SKM-1 treated with dmso at 0.1 percent for 144 hours (cell line): ENCODE measurements around the gene C1QL2.

ENCODE experiments used
- DNase-seq: peaks from one replicate; lab custom pipeline; 2025; ENCODE audit not compliant: unreplicated experiment; lab: John Stamatoyannopoulos, UW

The C1QL2 gene

DNA sequence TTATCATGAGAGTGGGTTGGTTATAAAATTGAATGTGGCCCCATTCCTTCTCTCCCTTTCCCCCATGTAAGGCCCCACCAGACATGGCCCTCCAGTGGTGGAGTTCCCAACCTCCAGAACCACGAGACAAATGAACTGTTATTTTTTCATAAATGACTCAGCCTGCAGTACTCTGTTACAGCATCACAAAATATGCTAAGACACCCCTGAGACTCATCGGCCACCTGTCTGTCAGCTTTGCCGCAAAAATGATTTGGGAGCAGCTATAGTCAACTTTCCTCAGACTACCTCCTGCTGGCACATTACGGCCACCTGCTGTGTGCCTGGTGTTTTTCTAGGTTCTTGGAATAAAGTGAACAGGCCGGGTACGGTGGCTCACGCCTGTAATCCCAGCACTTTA is 21.4 kb upstream of the C1QL2 start:
- DNase-seq, result no peak

DNA sequence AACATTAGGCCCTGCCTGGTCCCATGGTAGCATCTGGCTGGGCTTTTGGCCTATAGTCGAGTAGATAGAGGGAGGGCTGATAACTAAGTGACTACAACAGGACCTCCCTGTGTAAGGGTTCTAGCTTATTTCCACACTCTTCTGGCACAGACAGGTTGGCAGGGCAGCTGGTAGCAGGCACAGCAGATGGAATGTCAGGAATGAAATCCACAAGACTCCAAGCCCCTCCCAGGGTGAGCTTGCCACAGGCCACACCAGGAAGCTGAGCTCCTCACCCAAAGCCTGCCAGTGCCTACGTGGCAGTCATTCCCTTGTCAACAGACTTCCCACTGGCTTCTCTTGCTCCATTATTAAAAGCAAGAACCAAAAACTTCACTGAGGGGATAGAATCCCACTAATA is 20.7 kb upstream of the C1QL2 start:
- no peak for DNase-seq

DNA sequence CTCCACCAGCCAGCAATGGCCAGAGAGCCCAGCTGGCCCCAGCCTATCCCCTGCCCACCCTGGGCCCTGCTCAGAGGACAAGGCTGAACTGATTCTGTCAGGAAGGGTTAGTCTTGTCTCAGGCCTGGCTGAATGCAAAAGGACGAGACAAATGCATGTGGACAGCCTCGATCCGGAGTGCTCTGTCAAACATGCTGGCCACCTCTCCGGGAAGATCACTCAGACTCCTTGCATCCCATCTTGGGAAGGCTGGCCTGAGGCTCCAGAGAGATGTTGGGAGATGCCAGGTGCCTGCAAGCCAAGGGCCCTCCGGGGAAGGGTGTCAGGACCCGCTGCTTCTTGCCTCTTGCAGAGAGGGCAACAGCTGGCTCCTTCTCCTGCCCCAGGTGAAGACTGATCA is 20.2 kb upstream of the C1QL2 start:
- DNase-seq, result no peak

DNA sequence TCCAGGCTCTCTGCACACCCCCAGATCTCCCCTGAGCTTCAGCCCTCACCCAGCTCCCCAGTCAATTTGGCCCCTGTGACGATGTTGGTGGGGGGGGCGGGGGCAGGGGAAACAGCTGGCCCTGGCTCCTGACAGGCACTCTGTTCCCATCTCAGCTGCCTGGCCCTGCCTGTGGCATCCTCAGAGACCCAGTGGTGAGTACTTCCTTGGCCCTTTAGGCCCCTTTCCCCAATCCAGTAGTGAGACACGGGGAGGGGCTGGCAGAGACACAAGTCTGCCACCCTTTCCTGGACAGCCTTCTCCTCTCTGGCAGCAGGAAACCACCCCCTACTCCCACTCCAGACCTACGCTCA is 19.3 kb upstream of the C1QL2 start:
- no peak for DNase-seq

DNA sequence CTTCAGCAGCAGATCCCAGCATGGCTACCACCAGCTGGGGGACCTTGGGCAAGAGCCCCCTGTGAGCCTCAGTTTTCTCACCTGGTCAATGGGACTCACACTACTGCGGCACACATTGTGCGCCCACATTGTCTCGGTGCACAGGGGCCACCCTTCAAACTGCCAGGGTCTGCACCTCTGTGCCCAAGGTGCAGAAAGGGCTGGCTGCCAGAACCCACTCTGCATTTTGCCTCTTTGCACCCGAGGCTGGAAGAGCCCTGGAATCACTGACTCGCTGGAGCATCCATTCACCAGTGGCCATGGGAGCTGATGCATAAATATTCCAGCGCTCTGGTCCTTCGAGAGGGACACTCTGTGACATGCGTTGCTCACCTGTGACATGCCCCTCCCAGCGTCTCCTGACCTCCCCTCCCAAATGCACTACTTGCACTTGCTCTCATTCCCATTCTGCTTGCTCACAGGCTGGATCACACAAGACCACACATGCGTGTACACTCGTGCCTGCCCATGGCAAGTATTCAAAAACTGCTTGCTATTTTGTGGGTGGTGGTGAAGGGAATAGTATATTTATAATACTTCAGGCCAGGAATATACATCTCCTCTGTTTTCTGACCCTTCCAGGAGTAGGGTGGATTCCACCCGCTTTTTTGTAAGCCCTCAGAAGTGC is 18.8 kb upstream of the C1QL2 start:
- DNase-seq, result no peak

DNA sequence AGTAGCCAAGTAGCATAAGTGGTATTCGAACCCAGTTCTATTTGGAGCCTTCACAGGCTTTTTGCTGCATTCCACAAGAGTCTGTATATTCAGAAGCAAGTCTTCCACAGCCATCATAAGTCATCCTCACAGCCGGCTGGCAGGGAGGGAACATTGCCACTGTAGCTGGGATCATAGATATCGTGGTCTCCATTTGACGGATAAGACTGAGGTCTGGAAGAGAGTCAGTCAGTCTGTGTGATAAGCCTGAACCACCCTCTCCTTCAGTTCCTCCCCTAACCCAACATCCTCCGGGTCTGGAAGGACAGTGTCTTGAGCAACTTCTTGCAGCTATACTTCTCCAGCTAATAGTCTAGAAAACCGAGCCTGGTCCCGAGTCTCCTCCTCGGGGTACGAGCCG is 17.0 kb upstream of the C1QL2 start:
- no peak for DNase-seq

DNA sequence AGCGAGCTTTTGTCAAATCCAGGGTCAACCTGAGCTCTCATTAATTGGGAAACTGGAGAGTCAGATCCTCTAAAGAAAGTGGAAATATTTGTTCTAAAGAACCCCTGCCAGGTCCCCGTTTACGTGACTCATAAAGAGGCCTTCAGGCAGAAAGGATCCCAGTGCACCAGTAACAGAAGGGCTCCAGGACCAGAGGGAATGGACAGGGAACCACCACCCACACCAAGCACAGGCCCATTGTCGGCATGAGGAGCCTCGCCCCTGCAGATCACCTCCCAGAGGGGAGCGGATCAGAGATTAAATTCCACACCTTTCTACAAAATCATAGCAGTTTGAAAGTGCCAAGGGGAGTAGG is 16.4 kb upstream of the C1QL2 start:
- no peak for DNase-seq

DNA sequence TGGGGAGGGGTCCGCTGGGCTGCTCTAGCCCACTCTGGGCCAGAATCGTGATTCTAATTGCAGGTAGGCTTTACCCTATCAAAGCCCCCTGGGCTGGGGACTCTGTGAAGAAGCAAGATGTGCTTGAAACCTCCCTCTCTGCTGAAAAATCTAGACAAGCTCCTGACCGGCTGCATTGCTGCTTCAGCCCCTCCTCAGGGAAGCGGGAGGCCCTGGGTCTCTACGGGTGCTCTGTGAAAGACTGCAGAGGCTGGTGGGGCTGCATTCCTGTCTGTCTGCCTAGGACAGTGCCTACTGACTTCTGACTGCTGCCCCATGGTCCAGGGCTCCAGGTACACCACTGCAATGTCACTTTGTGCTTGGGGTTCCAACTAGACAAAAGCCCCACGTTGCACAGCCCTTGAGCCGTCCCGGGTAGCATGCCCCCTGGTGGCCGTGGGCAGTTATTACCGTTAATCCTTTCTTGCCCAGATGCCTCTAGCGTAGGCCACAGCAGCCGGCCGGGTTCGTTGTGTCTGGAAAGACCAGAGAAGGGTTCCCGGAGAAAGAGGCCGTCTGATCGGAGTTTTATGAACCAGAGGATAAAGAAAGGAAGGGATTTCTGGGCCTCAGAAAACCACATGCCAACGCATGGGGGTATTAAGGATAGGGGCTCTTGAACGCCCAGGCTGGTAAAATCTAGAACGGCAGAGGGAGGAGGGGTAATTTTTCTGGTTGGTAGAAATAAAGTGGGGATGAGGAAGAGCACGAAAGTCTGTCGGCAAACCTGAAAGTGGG is 15.9 kb upstream of the C1QL2 start:
- DNase-seq, result peak; percentile 42

DNA sequence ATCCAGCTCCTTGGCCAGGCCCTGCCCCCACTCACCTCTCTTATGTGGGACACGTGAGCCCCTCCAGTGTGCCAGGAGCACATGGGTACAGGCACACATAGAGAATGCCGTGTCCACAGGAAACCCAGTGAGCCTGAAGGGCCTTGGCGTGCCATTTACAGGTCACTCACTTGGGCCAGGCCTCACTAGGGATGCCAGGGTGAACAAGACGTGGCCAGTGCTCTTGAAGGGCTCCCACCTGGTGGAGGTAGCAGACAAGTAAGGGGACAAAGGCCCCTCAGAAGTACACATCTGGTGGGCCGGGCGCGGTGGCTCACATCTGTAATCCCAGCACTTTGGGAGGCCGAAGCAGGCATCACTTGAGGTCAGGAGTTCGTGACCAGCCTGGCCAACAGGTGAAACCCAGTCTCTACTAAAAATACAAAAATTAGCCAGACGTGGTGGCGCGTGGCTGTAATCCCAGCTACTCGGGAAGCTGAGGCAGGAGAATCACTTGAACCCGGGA is 15.1 kb upstream of the C1QL2 start:
- no peak for DNase-seq

DNA sequence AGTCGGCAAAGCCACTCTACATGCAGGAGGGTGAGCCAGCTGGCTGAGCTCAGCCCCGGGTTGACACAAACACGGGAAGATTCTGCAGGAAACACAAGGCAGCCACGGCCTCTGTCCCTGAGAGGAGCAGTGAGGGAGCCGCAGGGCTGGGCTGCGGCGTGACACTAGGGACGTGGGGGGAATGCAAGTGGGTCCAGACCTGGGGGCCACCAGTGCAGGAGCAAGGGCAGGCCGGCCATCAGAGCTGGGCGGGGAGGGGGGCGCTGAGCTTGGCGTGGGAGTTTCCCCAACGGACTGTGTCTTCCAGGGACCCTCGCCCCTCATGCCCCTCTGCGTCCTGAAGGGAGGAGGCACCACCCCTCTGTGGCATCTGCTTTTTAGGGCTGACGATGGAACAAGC is 12.0 kb upstream of the C1QL2 start:
- no peak for DNase-seq

DNA sequence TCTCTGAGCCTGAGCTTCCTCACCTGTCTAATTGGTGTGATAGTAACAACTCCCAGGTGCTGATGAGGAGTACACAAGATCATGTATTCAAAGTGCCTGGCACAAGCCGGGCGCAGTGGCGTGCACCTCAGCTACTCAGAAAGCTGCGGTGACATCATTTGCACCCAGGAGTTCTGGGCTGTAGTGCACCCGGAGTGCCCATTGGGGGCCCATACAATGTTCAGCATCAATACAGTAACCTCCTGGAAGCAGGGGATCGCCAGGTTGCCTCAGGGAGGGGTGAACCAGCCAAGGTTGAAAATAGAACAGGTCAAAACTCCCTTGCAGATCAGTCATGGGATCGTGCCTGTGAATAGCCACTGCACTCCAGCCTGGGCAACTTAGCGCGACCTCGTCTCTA is 11.2 kb upstream of the C1QL2 start:
- no peak for DNase-seq

DNA sequence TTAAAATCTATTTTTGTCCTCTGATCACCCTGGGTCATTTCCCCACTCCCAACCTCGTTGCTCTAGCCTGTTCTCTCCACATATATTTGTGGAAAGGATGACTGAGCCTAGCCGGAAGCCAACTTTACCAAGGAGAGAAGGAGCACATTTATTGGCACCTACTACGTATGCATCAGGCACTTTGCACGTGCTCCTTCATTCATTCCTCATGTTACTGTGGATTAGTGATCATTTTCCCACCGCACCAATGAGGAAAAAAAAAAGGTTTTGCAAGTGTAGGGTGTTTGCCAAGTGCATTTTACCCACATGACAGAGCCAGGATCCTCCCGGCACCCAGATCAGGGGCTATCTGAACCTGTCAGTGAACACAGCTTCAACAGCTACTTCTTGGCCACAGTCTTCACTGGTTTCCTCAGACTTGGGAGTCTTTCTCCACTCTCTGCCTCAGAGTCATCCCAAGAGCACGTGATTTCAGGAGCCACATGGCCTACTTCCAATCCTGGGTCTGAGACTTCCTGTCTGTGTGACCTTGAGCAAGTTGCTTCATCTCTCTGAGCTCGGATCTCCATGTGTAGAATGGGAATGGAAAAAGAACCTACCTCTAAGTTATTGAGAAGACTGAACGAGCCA is 1.9 kb upstream of the C1QL2 start:
- DNase-seq, result no peak

DNA sequence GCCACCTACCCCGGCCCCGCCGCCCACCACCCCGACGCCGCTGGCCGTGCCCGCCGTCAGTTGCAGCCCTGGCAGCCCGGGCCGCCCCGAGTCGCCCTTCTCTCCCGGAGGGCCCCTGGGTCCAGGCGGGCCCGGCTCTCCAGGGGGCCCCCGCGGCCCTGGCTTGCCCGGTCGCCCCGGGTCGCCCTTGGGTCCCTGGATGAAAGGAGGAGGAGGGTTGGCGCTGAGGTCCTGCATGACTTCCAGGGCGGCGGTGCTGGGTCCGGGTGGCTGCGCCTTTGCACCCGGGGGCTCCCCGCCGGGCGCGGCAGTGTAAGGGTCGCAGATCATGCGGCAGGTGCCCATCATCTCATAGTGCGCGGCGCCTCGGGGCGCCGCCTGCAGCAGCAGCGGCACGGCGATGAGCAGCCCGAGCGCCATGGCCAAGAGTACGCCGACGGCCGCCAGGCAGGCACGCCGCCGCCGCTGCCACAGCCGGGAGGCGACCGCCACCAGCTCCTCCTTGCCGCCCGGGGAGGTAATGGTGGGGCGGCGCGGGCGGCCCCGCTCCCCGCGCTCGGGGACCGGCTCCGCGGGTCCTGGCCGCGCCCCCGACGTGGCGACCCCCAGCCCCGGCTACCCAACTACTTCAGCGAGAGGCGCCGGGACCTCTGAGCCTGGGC is 570 bp downstream of the C1QL2 start:
- no peak for DNase-seq

DNA sequence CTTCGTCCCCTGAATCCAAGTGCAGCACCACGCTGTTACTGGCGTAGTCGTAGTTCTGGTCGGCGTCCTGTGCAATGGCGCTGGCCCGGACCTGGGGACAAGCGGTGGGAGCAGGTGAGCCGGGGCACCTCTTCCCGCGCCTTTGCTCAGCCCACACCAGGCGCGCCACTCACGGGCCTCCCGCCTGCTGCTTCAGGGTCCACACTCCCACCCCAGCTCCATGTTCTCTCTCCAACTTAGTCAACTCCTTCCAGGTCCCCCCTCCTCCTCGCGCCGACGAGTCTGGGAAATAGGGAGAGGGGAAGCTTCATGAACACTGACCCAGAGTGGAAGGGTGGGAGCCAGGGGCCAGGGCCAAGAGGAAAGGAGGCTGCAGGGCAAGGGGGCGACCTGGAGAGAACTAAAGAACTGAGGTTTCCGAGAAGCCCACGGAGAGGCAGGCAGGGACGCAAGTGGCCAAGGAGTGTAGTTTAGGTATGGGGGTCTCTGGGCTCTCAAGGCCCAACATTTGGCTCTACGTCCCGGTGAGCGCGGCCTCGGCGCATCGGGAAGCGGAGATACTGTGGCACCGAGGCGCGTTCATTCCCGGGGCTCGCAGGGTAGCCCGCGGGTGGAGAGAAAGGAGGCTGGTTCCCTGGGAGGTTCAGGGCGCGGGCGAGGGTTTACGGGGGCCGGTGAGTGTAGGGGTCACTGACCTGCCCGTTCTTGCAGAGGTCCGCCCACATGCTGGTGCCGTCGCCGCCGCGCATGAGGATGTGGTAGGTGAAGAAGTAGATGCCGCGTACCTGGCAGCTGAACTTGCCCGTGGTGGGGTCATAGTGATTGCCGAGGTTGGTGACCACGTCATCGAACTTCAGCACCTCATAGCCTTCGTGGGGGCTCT is 1.4 kb downstream of the C1QL2 start:
- DNase-seq, result no peak

DNA sequence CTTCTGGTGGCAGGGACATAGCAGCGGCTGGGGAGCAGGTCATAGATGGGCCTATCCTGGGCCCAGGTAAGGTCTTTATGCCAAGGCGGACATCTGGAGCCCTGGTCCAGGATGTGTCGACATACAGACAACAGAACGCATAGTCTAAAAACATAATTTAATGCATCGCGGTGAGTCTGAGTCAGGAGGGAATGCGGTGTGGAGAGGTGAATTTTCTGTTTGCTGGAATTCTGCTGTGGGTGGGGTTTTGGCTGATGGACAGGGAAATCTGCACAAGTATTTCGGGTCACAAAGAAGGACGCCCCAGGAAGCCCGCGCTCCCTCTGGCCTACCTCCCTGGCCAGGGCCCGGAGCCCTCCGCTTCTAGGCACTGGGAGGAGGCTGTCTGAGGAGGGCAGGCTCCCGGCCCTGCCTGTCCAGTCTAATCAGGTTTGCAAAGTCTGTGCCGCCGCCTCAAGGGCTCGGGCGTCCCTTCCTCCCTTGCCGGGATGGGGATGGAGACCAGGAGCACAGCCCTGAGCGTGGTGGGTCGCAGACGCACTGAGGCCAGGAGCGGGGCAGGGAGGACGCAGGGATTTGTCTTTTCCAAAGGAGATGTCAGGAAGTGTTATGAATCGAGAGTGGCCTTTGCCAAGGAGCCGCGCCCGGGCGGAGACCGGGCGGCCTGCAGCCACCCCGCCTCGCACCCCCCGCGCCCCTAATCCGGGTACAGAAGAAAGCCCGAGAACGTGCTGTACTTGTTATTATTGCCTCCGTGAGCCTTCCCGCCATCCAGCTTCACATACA is 2.3 kb downstream of the C1QL2 start:
- no peak for DNase-seq

DNA sequence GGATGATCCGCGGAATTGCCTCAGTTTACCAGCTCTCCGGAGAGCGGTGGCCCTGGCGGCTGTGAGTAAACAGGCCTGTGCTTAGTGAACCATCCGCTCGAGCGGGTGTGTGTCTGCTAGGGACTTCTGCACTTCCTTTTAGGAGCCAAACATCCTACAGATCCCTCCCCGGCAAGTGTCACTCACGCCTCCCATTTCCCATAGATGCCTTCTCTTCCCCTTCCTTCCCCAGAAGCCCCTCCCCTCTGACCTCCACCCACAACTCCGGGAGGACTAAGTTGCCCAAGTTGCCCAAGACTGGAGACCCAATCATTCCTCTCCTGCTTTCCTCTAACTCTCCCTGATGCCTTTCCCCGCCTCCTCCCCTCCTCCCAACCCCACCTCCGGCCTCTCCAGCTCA is 2.9 kb downstream of the C1QL2 start:
- DNase-seq, result no peak

DNA sequence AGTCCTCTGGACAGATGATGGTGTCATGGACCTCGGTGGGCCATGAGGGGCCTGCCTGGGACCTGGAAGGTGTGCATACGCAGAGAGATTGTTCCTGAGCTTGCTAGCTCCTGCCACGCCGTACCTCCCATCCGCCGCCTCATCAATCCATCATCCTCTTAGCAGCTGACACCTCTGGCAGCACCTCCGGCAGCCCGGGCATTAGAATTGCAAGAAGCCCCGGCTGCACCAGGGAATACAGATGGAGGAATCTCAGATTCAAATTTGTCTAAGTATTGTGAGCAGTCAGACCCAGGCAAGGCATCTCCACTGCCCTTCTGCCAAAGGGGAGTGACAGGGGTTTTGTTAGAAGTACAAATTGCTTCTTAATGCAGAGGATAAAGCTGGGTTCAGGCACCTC is 4.5 kb downstream of the C1QL2 start:
- no peak for DNase-seq

DNA sequence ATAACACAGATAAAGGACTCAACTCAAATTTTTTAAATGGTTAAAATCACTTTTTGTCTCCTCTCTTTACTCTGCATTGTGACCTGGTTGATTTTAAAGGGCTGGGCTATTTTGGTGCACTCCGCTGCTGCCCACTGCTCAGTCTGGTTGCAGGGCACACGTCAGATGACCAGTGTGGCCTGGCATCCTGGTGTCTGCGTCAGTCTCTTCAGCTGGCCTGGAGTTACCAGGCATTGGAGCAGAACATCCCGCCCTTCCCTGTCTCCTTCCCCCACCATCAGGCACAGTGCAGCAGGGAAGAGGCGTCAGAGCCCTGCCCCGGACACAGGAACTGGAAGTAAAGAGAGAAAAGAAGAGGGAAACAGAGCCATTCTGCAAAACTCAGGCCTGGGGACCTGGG is 8.9 kb downstream of the C1QL2 start:
- no peak for DNase-seq

DNA sequence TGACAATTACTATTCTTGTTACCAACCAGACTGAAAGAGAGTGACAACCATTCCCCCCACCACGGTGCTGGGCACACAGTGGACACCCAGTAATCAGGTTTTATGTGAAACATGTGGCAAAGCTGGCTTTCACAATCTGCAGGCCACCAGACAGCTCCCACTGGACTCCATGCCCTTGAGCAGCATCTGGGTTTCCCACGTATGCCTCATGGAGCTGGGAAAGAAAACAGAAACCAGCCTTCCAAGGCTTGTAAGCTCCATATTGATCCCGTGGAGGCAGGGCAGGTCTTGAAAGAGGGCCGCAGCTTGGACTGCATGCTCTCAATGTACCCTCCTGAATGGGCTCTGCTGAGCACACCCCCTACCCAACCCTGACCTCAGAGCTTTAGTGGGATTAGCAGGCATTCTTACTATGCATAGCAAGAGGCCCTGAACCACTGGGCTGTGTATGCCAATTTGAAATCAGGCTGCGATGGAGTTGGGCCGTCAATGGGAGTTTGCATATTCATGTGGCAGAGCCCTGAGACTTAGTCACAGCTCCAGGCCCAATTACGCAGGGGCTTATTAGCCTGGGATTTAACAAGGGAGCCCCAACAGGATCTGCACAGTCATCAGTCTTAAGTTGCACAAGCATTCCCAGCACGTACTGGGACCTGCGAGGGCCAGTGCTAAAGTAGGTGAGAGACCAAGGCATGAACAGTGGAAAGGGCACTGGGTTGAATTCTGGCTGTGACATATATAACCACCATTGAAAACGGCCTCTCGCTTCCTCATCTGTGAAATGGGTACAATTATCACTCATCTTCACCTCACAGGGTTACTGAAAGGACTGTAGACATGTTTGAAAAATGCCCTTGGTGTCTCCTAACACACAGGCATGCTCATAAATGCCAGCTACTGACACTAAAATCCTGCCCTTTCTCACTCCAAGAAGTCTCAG is 10.5 kb downstream of the C1QL2 start:
- DNase-seq, result no peak
